AG09309 (cell line): ENCODE results near the gene MMP17.

Source experiments
- DNase-seq: peaks from one replicate; pipeline ENCODE4 v3.0.0-alpha.2; 2010; ENCODE audit warnings: low read depth
- H3K4me3 ChIP-seq: 2 replicates; pipeline ENCODE4 v1.5.1; 2011; ENCODE audit warnings: mild to moderate bottlenecking, low read depth, low read length, moderate library complexity; ENCODE audit not compliant: control insufficient read depth
- TF ChIP-seq, protein P1 (sequence below): IDR thresholded peaks from 2 replicates; pipeline ENCODE4 v1.5.1; 2011; ENCODE audit warnings: mild to moderate bottlenecking, low read depth, low read length, inconsistent platforms; ENCODE audit not compliant: insufficient read depth, control insufficient read depth; ENCODE audit errors: missing control alignments

Gene MMP17

DNA sequence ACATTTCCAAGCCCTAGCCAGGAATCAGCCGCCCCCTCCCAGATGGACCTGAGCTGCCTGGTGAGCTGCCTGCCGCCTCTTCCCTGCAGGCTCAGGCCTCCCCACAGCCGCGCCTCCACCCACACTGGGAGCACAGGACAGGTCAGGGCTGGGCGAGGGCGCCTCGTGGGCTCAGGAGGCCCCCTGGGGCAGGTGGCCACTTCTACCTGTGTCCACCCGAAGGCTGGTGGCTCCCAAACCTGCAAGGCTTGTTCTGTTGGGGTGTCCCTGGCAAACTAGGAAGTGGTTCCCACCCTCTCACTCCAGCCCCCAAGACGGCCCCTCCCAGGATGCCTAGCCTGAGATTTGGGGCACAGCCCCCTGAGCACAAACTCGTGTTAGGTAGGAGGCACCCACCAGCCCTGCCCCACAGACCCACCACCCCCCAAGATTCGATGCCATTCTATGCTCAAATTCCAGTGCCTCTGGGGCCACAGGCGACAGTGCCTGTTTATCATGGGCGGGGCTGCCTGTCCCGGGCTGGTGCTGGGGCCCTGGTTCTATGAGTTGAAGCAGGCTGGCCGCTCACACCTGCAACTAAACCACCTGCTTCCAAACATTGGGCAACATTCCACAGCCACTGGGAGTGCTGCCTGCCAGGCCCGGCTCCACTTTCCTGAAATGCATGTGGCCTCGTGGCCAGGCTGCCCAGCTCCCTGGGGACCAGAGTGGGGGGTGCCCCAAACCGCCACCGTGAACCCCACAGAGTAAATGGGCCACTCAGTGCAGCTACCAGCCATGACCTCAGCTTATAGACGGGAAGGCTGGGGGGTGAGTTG lies 6.8 kb downstream of the MMP17 start:
- H3K4me3 ChIP-seq = no peak overlapping the region
- TF ChIP-seq, protein P1, sequence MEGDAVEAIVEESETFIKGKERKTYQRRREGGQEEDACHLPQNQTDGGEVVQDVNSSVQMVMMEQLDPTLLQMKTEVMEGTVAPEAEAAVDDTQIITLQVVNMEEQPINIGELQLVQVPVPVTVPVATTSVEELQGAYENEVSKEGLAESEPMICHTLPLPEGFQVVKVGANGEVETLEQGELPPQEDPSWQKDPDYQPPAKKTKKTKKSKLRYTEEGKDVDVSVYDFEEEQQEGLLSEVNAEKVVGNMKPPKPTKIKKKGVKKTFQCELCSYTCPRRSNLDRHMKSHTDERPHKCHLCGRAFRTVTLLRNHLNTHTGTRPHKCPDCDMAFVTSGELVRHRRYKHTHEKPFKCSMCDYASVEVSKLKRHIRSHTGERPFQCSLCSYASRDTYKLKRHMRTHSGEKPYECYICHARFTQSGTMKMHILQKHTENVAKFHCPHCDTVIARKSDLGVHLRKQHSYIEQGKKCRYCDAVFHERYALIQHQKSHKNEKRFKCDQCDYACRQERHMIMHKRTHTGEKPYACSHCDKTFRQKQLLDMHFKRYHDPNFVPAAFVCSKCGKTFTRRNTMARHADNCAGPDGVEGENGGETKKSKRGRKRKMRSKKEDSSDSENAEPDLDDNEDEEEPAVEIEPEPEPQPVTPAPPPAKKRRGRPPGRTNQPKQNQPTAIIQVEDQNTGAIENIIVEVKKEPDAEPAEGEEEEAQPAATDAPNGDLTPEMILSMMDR = no peak
- DNase-seq = no peak

DNA sequence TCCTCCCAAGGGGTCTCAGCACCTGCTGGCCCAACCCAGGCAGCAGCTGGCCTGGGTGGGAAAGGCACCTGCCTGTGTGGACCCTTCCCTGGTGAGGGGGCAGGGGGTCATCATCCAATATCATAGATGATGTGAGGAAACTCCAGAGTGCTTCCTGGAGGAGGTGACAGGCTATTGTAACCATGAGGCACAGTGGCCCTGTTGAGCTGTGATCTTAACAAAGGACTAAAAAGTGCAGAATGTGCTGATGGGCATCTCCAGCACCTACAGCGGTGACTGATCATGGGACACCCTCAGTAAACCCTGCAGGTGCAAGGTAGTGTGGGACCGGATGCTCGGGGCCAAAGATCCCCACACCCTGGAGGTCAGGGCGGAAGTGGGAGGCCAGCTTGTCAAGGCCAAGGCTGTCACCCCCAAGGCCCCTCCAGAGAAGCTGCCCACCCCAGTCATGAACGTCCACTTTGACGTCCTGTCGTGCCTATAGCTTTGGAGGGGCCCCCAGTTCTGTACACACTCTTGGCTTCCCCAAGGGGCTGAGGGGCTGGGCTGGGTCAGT lies 7.5 kb downstream of the MMP17 start:
- DNase-seq = no peak
- TF ChIP-seq, protein P1 = no peak
- no peak overlapping the region for H3K4me3 ChIP-seq

DNA sequence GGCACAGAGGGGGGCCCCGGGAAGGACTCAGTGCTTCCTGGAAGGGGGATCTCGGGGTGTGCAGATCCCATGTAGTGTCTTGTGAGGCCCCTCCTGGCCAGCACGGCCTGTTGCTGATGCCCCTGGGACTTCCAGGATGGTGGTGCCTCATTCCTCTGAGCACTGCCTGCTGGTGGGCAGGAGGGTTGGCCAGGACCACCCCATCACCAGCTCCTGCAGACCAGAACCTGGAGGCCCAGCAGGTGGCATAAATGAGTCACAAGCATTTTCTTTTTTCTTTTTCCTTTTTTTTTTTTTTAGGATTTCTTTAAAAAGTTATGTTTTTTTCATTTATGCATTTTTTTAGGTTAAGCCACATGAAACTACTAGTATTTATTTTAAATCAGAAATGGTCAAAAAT lies 8.0 kb downstream of the MMP17 start:
- H3K4me3 ChIP-seq = no peak overlapping the region
- no peak for DNase-seq
- TF ChIP-seq, protein P1 = peak; percentile 41

DNA sequence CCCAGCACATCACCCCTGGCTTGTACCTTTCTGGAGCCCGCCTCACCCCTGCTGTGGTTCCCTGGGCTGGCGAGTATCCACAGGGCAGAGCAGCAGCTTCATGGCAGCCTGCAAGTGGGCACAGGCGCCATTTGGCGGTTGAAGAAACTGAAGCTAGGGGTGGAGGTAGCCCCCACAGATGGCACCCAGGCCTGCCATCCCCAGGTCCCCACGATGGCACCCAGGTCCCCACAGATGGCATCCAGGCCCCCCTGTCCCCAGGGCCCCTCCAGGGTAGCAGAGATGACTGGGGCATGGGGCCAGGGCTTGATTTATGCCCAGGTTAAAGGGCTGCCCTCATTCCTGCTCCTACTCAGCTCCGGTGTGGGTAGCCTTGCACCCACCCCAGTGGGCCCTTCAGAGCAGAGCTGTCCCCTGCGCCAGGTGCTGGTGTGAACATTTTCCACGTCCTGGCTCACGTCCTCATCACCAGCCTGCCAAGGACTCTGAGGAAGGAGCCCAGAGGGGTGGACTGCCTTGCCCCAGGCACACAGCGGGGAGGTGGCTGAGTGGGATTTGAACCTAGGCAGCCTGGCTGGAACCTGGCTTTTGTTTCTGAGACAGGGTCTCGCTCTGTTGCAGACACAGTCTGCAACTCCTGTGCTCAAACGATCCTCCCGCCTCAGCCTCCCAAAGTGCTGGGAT lies 8.7 kb downstream of the MMP17 start:
- H3K4me3 ChIP-seq = no peak overlapping the region
- no peak for DNase-seq
- TF ChIP-seq, protein P1 = no peak

DNA sequence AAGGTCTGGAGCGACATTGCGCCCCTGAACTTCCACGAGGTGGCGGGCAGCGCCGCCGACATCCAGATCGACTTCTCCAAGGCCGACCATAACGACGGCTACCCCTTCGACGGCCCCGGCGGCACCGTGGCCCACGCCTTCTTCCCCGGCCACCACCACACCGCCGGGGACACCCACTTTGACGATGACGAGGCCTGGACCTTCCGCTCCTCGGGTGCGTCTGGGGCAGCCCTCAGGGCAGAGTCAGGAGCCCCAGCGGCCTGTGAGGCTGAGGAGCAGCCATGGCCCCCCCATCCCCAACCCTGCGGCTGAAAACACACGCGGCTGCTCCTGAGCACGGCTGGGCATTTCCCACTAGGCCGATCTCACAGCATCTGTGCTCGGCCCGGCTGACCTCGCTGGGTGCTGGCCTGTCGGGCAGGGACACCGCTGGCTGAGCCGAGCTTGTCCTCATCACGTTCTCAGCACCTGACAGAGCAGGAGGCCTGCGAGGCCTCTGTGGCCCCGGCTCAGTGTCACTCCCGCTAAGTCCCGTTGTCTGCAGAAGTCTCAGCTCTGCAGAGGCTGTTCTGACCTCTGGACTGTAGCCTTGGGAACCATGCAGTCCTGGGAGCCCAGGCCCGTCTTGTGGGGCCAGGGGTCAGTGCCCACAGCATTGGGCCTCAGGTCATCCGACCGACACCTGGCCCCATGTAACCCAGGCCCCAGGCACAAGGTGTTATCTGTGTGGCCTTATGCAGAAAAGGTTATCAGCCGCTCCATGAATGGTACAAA lies 12.6 kb downstream of the MMP17 start:
- no peak for DNase-seq
- H3K4me3 ChIP-seq = no peak overlapping the region
- TF ChIP-seq, protein P1 = no peak

DNA sequence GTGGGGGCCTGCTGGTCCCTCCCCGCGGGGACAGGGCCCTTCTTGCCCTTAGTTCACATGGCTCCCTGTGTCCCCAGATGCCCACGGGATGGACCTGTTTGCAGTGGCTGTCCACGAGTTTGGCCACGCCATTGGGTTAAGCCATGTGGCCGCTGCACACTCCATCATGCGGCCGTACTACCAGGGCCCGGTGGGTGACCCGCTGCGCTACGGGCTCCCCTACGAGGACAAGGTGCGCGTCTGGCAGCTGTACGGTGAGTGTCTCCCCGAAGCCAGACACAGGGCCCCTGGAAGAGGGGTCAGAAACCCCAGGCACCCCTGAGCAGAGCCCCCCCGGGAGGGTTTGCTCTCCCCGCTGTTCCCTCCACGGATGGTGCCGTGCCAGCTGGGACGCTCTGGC lies 13.4 kb downstream of the MMP17 start:
- TF ChIP-seq, protein P1 = no peak
- no peak for DNase-seq
- H3K4me3 ChIP-seq = no peak overlapping the region
